NCI-H2081 treated with DMSO at 0.1 percent for 48 hours (cell line): ENCODE data around the gene PPP3R1.

Source experiments
- DNase-seq: peaks from one replicate; lab custom pipeline; 2025; lab: John Stamatoyannopoulos, UW

The PPP3R1 gene

GRCh38 chr2:68252400-68253218 is at the start of gene PPP3R1:
Gene PPP3R1 (minus strand): TSS chr2:68252532. CDS start chr2:68252127, 405 bp downstream.
- DNase-seq = peak; percentile 30

DNA sequence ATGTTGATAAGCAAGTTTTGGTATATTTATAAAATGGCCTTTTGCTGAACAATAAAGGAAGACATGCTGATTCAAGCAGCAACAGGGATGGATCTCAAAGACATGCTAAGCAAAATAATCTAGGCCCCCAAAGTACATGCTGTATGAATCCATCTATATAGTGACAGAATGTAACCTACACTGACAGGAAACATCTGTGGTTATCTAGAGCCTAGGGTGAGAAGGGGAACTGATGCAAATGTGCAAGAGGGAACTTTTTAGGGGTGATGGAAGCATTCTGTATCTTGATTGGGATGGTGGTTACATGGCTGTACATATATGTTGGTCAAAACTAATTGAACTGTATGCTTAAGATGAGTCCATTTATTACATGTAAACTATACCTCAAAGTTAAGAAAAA is 43.2 kb upstream of the PPP3R1 start:
- no peak for DNase-seq

GRCh38 chr2:68294913-68295312 is 42.6 kb upstream of the PPP3R1 start:
- no peak for DNase-seq

GRCh38 chr2:68294187-68294586 is 41.9 kb upstream of the PPP3R1 start:
- DNase-seq = no peak

DNA sequence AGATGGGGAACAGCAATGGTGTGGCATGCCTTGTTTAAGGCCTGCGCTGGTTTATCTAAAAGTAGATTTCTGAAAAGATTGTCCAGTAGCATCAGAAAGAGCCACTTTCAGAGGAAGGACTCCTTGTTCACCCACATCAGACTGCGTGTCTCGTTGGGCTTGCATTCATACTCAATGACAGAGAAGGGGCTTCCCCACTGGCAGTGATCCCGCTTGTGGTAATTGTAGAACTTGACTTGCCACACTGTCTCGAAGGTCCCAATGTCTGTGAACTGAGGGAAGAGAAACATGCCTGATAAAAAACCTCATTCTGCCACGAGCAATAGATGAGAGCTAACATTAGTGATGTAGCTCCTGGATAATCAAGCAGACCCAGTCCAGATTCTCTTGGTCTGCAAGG is 41.4 kb upstream of the PPP3R1 start:
- no peak for DNase-seq

DNA sequence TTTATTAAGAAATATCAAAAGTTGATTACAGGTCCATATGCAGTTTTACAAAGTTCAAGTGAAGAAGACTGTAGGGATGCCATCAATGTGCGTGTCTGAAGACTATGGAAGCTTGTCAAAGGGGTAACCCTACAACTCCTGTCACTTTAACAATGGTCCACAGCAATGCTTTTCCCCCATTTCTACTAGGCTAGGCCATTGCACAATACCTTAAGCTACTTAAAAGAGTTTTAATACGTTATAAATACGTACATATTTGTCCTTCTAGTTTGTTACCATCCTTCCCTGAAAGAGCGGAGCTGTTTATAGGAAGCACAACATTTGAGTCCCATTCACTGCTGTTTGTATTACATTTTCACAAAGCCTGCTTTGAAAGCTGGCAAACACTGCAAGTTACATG is 40.7 kb upstream of the PPP3R1 start:
- DNase-seq = no peak

DNA sequence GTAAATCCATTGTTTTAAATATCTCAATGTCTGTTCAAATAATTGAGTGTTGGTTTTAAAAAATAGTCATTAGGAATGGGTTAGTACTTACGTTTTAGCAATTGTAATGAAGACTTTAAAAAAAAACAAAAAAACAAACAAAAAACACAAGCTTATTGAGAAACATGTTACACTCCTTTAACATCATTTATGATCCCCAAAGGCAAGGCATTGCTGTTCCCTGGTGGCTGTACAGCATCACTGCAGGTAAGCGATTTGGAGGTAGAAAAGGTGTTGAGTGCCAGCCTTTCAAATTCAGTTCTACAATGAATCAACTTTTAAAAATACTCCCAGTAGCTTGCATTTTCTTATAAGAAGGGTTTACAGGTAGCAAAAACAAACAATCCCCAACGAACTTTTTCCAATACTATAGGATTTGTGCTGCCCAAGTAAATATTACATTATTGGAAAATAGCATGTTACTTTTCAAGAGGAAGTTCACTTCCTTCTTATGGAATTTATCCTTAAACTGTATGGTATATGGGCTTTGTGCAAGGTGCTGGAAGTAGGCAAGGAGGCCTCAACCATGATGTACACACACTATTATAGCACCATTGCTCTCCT is 39.9 kb upstream of the PPP3R1 start:
- no peak for DNase-seq

DNA sequence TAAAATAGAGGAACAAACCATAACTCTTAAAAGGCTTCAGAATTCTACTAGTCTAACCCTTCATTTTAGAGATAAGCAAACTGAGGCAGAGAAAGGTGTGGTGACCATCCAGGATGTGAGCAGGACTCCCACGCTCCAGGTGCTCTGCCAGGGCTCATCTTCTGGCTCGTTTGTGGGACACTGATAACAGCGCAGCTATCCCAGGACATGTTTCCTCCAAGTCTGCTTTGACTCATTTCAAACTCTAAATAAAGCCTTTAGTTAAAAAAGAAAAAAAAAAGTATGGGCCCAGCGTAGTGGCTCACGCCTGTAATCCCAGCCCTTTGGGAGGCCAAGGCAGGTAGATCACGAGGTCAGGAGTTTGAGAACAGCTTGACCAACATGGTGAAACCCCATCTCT is 39.0 kb upstream of the PPP3R1 start:
- no peak for DNase-seq

GRCh38 chr2:68290901-68291300 is 38.6 kb upstream of the PPP3R1 start:
- no peak for DNase-seq

DNA sequence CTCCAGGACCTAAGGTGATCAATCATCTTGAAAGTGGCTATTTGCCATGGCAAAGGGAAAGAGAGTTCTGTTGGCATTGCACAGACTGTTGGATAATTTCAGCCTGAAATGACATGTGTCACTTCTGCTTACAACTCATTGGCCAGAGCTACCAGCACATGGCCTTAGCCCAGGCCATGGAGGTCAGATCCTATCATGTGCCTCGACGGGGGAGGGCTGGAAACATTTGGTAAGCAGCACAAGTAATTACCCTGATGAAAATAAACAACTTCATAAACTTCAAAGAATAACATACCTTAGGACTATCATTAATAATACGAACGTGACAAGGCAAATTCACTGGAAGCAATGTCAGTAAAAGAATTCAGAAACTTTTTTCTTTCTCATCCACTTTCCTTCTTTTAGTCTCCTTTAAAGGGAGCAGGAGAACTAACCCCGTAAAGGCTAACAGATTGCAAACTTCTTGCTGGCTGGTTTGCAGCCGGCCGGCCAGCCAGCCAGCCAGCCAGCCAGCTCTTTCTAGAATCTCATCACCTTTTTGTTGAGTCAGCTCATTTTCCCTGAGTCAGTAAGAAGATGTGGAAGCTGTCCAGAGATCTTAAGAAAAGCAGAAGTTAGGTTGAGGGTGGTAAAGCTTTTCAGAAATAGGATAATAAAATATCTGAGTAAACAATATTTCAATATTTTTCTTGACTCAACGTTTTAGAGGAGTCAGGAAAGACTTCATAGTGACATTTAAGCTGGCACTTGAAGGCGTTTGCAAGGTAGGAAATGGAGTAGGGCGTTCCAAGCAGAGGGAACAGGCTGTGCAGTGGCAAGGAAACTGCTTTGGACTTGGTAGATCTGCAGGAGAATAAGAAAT is 35.5 kb upstream of the PPP3R1 start:
- DNase-seq = no peak

- DNase-seq = peak; percentile 32
Measured at GRCh38 chr2:68284896-68285295, 32.6 kb upstream of the PPP3R1 start.

DNA sequence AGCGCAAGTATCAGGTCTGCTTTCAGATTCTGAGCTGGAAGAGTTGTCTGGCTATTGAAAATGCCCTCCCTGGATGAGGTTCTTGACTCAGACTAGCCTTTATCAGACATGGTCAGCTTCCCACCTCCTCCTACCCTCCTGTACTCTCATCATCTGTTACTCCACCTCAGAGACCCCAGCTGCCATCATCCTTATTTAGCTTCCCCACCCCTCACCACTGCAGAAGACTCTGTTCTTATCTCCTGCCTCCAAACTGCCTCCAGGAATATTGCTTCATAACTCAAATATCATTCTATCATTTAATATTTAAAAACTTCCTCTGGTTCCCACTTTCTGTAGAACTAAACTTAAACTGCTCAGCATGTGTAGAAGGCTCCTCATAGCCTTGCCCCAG is 31.1 kb upstream of the PPP3R1 start:
- DNase-seq = no peak

GRCh38 chr2:68282811-68283418 is 30.6 kb upstream of the PPP3R1 start:
- DNase-seq = no peak

GRCh38 chr2:68280796-68281195 is 28.5 kb upstream of the PPP3R1 start:
- no peak for DNase-seq

DNA sequence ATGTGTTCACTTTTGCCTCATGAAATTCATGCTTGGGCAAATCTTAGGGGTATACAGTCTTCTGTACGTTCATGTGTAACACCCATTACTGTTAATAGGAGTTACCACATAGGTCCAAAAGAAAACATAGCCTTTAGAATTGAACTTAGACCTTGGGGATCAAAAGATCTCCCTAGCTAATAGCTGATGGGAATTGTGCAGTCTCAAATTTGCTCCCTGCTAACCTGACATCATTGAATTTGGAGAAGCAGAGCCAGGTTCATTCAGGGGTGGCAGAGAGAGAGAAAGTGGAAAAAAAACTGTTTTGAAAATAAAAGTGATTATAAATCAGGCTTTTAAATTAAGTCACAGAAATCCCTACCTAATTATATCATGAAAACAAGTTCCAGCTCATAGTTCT is 28.0 kb upstream of the PPP3R1 start:
- DNase-seq = no peak

- DNase-seq = peak; percentile 7
Measured at GRCh38 chr2:68279691-68280090, 27.4 kb upstream of the PPP3R1 start.

DNA sequence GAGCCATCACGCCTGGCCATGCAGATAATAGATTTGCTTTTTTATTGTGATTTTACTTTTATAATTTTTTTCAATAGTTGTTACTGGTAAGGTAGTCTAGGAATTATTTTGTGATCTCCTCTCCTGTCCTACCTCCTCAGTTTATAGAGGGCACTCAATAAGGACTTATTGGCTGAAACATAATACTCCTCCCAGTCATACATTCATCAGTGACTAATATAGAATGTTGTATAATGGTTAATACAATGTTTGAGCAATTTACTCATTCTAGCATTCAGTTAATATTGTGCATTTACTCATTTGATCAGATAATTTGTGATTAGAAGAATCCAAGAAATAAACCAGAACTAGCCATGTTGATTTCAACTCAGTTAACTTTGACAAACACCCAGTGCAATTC is 25.8 kb upstream of the PPP3R1 start:
- DNase-seq = no peak

- no peak for DNase-seq
Measured at GRCh38 chr2:68274022-68274421, 21.7 kb upstream of the PPP3R1 start.

GRCh38 chr2:68272246-68272994 is 20.1 kb upstream of the PPP3R1 start:
- DNase-seq = no peak

- no peak for DNase-seq
Measured at GRCh38 chr2:68266655-68267054, 14.3 kb upstream of the PPP3R1 start.

DNA sequence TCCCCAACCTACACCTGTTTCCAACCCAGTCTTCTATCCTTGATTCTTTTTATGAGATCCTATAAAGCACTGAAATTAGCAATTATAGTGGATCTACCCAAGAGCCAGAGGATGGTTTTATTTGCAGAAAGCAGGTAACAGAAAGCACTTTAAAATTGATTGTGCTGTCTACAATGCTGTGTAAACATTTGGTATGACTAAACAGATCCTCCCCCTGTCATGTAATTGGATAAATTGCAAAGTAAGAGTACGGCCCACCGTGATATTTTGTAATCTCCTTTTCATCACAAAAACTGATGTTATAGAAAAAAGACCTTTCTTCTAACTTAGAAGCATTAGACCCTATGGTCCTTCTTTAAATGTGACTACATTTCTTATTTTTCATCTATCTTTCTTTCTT is 11.3 kb upstream of the PPP3R1 start:
- DNase-seq = peak; percentile 8

- no peak for DNase-seq
Measured at GRCh38 chr2:68258851-68259250, 6.5 kb upstream of the PPP3R1 start.
